Measurements from ENCODE around the gene ITPR3.
A peak's percentile ranks its signal among the peaks of the same experiment; 100 is the strongest.
"Not testable (repeated sequence)": the region's sequence is repeated elsewhere in the genome, so short reads cannot be mapped to it uniquely, and the experiment has no call there.

Gene ITPR3

DNA sequence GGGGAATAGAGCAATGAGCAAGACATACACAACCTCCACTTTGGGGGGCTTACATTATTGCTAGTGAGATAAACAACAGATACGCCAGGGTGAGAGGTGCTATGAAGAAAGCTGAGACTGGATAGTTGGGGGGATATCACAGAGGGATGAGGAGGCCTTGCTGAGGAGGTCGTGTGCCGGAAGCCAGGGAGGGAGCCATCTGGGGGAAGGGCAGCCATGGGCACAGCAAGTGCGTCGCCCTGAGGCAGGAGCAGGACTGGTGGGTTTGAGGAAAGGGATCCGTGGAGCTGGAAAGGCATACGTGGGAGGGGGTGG, 28.9 kb upstream of the ITPR3 start:
- in situ Hi-C loops (cut with HindIII; ENCODE audit: low pct_ligation_motif_present, low sequenced_read_pairs): no loop called here
- TF ChIP-seq, protein P1, sequence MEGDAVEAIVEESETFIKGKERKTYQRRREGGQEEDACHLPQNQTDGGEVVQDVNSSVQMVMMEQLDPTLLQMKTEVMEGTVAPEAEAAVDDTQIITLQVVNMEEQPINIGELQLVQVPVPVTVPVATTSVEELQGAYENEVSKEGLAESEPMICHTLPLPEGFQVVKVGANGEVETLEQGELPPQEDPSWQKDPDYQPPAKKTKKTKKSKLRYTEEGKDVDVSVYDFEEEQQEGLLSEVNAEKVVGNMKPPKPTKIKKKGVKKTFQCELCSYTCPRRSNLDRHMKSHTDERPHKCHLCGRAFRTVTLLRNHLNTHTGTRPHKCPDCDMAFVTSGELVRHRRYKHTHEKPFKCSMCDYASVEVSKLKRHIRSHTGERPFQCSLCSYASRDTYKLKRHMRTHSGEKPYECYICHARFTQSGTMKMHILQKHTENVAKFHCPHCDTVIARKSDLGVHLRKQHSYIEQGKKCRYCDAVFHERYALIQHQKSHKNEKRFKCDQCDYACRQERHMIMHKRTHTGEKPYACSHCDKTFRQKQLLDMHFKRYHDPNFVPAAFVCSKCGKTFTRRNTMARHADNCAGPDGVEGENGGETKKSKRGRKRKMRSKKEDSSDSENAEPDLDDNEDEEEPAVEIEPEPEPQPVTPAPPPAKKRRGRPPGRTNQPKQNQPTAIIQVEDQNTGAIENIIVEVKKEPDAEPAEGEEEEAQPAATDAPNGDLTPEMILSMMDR (IDR thresholded peaks at IDR 0.05; ENCODE audit: low read depth, low read length, missing control alignments): no peak
- no peak overlapping the region for H3K27ac ChIP-seq
- no peaks in the 10 kb centered on the region for H3K36me3 ChIP-seq (replicated peaks)
- H3K4me3 ChIP-seq (ENCODE audit: low read depth, low read length): no peak overlapping the region
- no peak for DNase-seq
- H3K27me3 ChIP-seq (replicated peaks): no peaks in the 10 kb centered on the region

DNA sequence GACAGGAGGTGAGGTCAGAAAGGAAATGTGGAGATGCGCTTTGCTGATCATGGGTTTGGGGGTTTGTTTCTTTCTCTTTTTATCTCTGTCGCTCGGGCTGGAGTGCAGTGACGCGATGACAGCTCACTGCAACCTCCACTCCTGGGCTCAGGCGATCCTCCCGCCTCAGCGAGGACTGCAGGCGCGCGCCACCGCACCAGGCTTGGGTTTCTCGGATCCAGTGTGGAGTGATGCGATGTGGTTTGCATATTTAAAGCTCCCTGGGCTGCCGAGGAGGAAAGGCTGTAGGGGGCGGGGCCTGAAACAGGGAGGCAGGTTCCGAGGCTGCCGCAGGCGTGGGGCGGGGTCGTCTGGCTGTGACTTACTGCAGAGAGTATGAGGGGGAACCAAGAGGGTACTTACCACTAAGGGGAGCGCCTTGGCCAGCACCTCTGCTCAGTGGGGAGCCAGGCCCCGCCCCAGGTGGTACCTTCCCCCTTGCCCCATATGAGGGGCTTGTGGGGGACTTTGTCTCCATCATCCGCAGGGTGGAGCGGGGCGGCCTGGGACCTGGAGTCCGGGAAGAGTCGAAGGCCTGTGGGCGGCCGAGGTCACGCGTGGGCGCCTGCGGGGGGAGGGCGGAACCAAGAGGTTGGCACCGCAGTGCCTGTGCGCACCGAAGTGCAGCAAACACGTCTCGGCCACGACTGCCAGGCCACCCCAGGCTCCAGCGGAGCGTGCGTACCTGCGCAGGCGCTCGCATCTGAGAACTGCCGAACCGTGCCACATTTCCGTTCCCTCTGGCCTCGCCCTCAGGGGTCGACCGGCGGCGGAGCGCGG, 28.3 kb upstream of the ITPR3 start:
- H3K4me3 ChIP-seq (ENCODE audit: low read depth, low read length): peak overlapping the region; percentile 35
- in situ Hi-C loops (cut with HindIII; ENCODE audit: low pct_ligation_motif_present, low sequenced_read_pairs): no loop called here
- DNase-seq: no peak

DNA sequence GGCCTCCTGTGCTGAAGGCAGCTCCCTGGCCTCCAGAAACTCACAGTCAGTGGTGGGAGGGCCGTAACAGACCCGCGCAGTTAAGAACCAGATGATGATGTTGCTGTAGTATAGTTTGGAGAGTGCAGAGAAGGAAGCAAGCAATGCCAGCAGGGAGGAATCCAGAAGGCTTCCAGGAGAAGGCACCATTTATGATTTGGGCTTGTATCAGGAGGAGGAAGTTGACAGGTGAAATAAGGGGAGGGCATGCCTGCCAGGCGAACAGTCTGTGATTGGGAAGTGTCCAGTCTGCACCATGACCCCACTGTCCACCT, 27.8 kb upstream of the ITPR3 start:
- DNase-seq: no peak
- in situ Hi-C loops (cut with HindIII; ENCODE audit: low pct_ligation_motif_present, low sequenced_read_pairs): no loop called here
- no peak overlapping the region for H3K27ac ChIP-seq
- H3K27me3 ChIP-seq (replicated peaks): no peaks in the 10 kb centered on the region
- TF ChIP-seq, protein P1 (IDR thresholded peaks at IDR 0.05; ENCODE audit: low read depth, low read length, missing control alignments): no peak
- peak overlapping the region; percentile 35 for H3K4me3 ChIP-seq (ENCODE audit: low read depth, low read length)
- no peaks in the 10 kb centered on the region for H3K36me3 ChIP-seq (replicated peaks)

More for the DNA sequence above, 28.3 kb upstream of the ITPR3 start:
- TF ChIP-seq, protein P1 (IDR thresholded peaks at IDR 0.05; ENCODE audit: low read depth, low read length, missing control alignments): no peak
- H3K36me3 ChIP-seq (replicated peaks): no peaks in the 10 kb centered on the region
- no peaks in the 10 kb centered on the region for H3K27me3 ChIP-seq (replicated peaks)
- no peak overlapping the region for H3K27ac ChIP-seq

DNA sequence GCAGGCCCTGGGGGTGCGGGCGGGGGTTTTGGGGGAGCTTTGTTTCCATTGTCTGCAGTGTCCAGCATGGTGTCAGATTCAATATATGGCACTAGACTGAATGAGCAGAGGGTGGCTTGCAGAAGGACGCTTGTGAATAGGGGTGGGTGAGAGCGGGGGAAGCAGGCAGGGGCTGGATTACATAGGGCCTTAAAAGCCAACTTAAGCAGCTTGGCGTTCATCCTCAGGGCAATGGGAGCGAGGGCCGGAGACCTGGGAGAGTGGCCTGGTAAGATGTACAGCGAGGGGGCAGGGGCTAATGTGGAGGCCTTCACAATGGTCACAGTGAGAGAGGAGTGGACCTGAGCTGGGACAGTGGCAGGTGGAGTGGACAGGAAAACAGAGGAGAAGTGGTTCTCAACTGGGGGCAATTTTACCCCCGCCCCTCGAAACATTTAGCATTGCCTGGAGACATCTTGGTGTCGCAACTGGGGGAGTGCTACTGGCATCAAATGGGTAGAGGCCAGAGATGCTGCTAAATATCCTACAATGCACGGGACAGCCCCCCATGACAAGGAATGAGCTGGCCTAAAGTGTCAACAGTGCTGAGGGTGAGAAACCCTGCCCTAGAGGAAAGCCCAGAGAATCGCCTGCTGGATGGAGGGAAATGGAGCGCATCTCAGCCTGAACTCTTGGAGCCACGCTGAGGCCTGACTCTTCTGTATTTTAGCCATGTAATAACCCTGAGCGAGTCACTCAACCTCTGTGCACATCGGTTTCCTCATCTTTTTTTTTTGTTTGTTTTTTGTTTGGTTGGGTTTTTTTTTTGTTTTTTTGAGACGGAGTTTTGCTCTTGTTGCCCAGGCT, 25.9 kb upstream of the ITPR3 start:
- H3K36me3 ChIP-seq (replicated peaks): no peaks in the 10 kb centered on the region
- TF ChIP-seq, protein P1 (IDR thresholded peaks at IDR 0.05; ENCODE audit: low read depth, low read length, missing control alignments): no peak
- DNase-seq: no peak
- no peak overlapping the region for H3K4me3 ChIP-seq (ENCODE audit: low read depth, low read length)
- in situ Hi-C loops (cut with HindIII; ENCODE audit: low pct_ligation_motif_present, low sequenced_read_pairs): no loop called here
- no peaks in the 10 kb centered on the region for H3K27me3 ChIP-seq (replicated peaks)
- no peak overlapping the region for H3K27ac ChIP-seq

DNA sequence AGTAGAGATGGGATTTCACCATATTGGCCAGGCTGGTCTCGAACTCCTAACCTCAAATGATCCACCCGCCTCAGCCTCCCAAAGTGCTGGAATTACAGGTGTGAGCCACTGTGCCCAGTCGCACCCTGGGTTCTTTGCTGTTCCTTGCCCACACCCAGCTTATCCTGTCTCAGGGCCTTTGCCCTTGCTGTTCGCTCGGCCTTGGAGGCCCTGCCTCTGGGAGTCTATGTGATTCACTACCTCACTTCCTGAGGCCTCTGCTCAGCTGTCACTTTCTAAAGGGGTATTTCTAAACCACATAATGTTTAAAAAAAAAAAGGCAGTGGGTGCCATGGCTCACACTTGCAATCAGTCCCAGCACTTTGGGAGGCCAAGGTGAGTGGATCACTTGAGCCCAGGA, 24.2 kb upstream of the ITPR3 start:
- DNase-seq; H3K4me3 ChIP-seq (ENCODE audit: low read depth, low read length); H3K27ac ChIP-seq; H3K36me3 ChIP-seq (replicated peaks); in situ Hi-C loops (cut with HindIII; ENCODE audit: low pct_ligation_motif_present, low sequenced_read_pairs); H3K27me3 ChIP-seq (replicated peaks): not testable (repeated sequence)

DNA sequence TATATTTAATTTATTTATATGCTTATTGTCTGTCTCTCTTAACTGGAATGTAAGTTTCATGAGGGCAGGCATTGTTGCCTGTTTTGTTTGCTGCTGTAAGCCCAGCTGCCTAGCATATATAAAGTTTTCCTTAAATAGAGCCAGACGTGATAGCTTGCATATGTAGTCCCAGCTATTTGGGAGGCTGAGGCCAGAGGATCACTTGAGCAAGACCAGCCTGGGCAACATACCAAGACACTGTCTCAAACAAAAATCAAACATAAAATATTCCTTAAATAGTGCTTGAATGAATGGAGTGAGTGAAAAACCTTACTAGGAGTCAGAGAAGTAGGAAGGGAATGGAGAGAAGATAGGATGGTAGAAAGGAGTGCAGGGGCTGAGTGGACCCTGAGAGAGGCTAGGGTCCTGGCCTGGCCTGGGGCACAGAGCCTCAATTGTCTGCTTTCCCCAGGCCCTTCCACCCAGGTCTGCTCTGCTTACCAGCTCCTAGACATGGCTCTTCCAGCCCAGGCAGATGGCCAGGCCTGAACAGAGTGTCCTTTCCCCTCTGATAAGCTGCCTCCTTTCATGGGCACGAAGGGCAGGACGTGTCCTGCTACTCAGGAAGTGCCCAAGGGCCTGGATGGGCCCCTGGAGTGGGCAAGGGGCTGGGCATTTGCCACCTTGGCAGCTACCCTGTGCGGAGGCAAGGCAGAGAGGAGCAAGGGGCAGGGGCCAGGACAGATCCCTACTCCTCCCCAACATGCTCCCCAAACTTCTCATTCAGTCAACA, 23.4 kb upstream of the ITPR3 start:
- DNase-seq: no peak
- TF ChIP-seq, protein P1 (IDR thresholded peaks at IDR 0.05; ENCODE audit: low read depth, low read length, missing control alignments): no peak
- no peaks in the 10 kb centered on the region for H3K27me3 ChIP-seq (replicated peaks)
- no peak overlapping the region for H3K27ac ChIP-seq
- no peak overlapping the region for H3K4me3 ChIP-seq (ENCODE audit: low read depth, low read length)
- in situ Hi-C loops (cut with HindIII; ENCODE audit: low pct_ligation_motif_present, low sequenced_read_pairs): no loop called here
- H3K36me3 ChIP-seq (replicated peaks): no peaks in the 10 kb centered on the region

Measured in brain microvascular endothelial cell (primary cell).